Endometrial microvascular endothelial cells (primary cell): Measurements from ENCODE around the gene TNFRSF19. TPM values are rescaled to one million over a fixed set of nuclear protein-coding genes. Genes with fewer than 3 reads are reported as not detected.

Source experiments
- total RNA-seq: library from RNA; depleted of rRNA; stranded (reverse); fragments of >200 nt; gene quantifications from one replicate; pipeline ENCODE4 v1.2.3, GENCODE V29; 2015; ENCODE audit errors: inconsistent ontology term

Gene TNFRSF19
- total RNA-seq, 1 donor from 2014 or later = 0.46 TPM

Other genes with a start within 250 kb of the TNFRSF19 start
- gene SACS, start 136.7 kb upstream of the TNFRSF19 start, total RNA-seq = 60.4 TPM